Colonic mucosa (tissue), 4 donors: ENCODE data around the gene SARM1. TPM values are rescaled to one million over a fixed set of nuclear protein-coding genes. Genes with fewer than 3 reads are reported as not detected.

Experiments
- DNase-seq: peaks from one replicate; pipeline ENCODE4 v3.0.0-alpha.2; 2020
- H3K27ac ChIP-seq: fragments of 200-600 bp; one replicate; pipeline ENCODE4 v1.8.0; 2021
- H3K27me3 ChIP-seq: fragments of 200-600 bp; one replicate; pipeline ENCODE4 v1.8.0; 2021
- H3K36me3 ChIP-seq: fragments of 200-600 bp; one replicate; pipeline ENCODE4 v1.8.0; 2021
- H3K4me1 ChIP-seq: fragments of 200-600 bp; one replicate; pipeline ENCODE4 v1.8.0; 2021; ENCODE audit warnings: mild to moderate bottlenecking
- H3K4me3 ChIP-seq: fragments of 200-600 bp; one replicate; pipeline ENCODE4 v1.8.0; 2021
- H3K9ac ChIP-seq, 2 donors: one replicate each; pipeline ENCODE4 v1.7.0; 2013; ENCODE audit warnings: control low read depth in 2 of 2, low read depth in 2 of 2, low read length in 2 of 2
- H3K9me3 ChIP-seq: fragments of 200-600 bp; one replicate; pipeline ENCODE4 v1.8.0; 2021
- intact Hi-C: fragments of 100-400 bp; cut with DNase I; formaldehyde crosslinking; loops from one replicate; pipeline ENCODE4 v1.14.1; 2022
- total RNA-seq, 2 donors: library from RNA; stranded (reverse); fragmentation: NEBNext Ultra II Directional in 1 of 2; extraction: Animal tissue kit (Norgen Biotek cat#: 25700) in 1 of 2; gene quantifications; one replicate each; pipeline ENCODE4 v1.2.1, GENCODE V29; 2021
- TF ChIP-seq, protein P1 (sequence below): fragments of 200-600 bp; IDR thresholded peaks from one replicate; pipeline ENCODE4 v1.8.0; 2022; ENCODE audit warnings: antibody characterized with exemption, mild to moderate bottlenecking
- donor health status: healthy.
- donor health status: DM: no; HTN: no; CAD: no.
- donor health status: DM: no; HTN: no; CAD: no.

The SARM1 gene
- total RNA-seq, 2 donors from 2014 or later: 7.7 to 10.8 TPM

DNA sequence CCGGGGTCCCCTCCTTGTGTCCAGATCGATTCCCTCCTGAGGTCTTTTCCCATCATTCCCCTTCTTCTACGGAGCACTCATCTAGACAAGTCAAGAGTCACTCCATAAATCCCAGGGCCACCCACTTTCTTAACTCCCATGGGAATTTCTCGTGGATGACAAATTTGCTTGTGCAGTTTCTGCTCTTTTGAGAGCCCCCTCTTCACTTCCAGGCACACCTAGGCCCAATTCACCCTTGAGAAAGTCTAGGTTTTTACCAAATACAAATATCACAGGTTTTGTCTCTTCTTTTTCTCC is 13.6 kb upstream of the SARM1 start:
- peak overlapping the region; percentile 76 for H3K27ac ChIP-seq
- peaks cover 16% of the 10 kb centered on the region for H3K36me3 ChIP-seq
- intact Hi-C loops: no loop called here

DNA sequence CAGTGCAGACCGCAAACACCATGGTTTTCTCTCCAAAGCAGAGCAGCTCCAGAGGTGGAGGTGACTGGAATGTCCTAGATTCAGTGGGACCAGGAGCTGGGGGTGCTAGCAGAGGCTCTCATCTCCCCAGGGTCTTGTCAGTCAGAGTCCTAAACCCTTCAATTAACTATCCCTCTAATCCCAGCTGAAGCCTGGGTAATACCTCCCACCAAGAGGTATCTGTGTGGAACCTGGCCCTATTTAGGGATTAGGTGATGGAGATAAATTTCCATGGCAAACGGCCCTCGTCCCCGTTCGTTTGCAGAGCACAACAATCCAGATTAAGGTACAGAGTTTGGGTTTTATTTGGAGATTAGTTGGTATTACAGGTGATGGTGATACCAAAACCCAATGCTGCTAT is 8.3 kb upstream of the SARM1 start:
- H3K36me3 ChIP-seq: peaks cover 11% of the 10 kb centered on the region
- no peaks in the 10 kb centered on the region for H3K27me3 ChIP-seq
- intact Hi-C loops: no loop called here
- H3K9ac ChIP-seq: no peak overlapping the region
- no peak overlapping the region for H3K4me3 ChIP-seq
- DNase-seq: no peak
- peaks cover 6% of the 10 kb centered on the region for H3K4me1 ChIP-seq
- TF ChIP-seq, protein P1, sequence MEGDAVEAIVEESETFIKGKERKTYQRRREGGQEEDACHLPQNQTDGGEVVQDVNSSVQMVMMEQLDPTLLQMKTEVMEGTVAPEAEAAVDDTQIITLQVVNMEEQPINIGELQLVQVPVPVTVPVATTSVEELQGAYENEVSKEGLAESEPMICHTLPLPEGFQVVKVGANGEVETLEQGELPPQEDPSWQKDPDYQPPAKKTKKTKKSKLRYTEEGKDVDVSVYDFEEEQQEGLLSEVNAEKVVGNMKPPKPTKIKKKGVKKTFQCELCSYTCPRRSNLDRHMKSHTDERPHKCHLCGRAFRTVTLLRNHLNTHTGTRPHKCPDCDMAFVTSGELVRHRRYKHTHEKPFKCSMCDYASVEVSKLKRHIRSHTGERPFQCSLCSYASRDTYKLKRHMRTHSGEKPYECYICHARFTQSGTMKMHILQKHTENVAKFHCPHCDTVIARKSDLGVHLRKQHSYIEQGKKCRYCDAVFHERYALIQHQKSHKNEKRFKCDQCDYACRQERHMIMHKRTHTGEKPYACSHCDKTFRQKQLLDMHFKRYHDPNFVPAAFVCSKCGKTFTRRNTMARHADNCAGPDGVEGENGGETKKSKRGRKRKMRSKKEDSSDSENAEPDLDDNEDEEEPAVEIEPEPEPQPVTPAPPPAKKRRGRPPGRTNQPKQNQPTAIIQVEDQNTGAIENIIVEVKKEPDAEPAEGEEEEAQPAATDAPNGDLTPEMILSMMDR: no peak
- no peaks in the 10 kb centered on the region for H3K9me3 ChIP-seq
- no peak overlapping the region for H3K27ac ChIP-seq

More for the DNA sequence above, 13.6 kb upstream of the SARM1 start:
- no peak for DNase-seq
- peak overlapping the region; percentile 74 to 86 for H3K9ac ChIP-seq
- H3K4me1 ChIP-seq: peaks cover 7% of the 10 kb centered on the region
- TF ChIP-seq, protein P1: no peak
- H3K4me3 ChIP-seq: peak overlapping the region; percentile 99
- no peaks in the 10 kb centered on the region for H3K9me3 ChIP-seq
- no peaks in the 10 kb centered on the region for H3K27me3 ChIP-seq

DNA sequence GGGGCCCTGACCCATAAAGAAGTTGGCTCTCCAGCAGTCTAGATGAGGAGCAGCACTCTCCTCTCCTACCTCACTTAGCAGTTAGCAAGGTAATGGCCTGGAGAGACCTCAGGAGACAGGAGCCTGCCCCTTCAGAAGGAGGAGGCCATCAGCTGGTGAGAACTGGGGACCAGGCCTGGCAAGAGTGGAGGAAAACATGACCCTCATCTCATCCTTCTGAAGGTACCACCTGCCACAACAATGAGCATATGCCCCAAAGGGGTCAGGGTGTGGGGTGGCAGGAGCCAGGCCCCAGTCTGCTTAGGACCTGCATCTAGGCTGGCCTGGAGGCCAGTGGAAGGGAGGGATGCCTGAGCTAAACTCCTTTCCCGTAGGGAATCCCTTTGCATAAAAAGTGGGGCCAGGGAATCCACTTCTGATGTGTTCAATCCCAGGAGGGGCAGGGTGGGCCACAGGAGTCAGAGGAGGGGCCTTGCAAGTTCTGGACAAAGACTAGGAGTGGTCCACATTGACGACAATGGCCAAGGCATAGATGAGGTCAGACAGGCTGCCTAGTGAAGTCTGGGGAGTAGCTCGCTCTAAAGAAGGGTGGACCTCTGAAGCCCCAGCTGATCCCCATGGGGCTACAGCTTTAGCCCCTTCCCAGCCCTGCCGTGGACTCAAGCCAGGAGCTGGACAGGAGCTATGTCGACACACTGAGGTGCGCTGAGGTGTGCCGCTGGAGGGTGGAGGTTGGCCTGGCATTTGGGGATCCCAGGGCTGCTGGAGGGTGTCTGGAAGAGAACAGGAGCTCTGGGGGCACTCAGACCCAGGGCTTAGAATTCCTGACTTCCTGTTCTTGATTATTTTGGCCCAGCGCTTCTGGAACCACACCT is 7.5 kb upstream of the SARM1 start:
- TF ChIP-seq, protein P1: no peak
- Histone ChIP-seq H3K27ac (no peak overlapping the region), H3K9ac (no peak overlapping the region), H3K4me1 (no peaks in the 10 kb centered on the region), H3K27me3 (no peaks in the 10 kb centered on the region), H3K36me3 (peaks cover 11% of the 10 kb centered on the region), H3K4me3 (no peak overlapping the region), H3K9me3 (no peaks in the 10 kb centered on the region)
- no peak for DNase-seq
- intact Hi-C loops: no loop called here

DNA sequence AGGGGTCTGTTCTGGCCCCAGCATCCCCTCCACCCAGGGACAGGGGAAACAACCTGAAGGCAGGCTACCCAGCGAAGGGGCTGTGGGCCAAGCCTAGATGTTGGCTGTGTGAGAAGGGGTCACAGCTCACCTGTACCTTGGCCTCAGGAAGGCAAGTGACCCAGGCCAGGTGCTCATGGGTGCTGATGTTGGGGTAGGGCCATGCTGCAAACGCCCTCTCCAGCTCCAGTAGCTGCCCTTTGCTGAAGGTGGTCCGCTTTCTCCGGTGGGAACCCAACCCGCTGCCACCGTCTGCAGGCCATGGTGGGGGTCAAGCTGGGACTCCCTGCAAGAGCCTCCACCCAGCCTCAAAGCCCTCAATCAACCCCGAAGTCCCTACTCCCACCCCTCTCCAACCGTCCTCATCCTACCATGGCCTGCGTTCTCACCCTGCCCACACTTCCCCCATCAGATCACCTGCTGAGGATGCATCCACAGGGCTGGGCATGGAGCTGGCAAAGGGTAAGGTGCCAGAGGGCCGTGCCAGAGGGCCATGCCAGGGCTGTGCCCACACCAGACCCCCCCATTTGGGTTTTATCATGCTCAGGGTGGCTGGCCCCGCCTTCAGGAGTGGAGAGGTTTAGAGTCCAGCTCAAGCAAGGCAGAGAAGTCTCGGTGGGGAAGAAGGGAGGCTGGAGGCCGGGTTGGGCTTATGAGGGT is 6.7 kb upstream of the SARM1 start, which contains the start of gene SEBOX:
Gene SEBOX, minus strand, starts transcription at position 535 of the 699 bp plus-strand sequence. Its CDS starts 48 bp downstream, at position 487.
- Histone ChIP-seq H3K4me1 (no peaks in the 10 kb centered on the region), H3K36me3 (peaks cover 11% of the 10 kb centered on the region), H3K27me3 (no peaks in the 10 kb centered on the region), H3K9me3 (no peaks in the 10 kb centered on the region), H3K4me3 (no peak within 1 kb of the TSS), H3K27ac (no peak within 1 kb of the TSS), H3K9ac (no peak within 1 kb of the TSS)
- intact Hi-C loops: no loop called here
- TF ChIP-seq, protein P1: no peak
- no peak for DNase-seq

DNA sequence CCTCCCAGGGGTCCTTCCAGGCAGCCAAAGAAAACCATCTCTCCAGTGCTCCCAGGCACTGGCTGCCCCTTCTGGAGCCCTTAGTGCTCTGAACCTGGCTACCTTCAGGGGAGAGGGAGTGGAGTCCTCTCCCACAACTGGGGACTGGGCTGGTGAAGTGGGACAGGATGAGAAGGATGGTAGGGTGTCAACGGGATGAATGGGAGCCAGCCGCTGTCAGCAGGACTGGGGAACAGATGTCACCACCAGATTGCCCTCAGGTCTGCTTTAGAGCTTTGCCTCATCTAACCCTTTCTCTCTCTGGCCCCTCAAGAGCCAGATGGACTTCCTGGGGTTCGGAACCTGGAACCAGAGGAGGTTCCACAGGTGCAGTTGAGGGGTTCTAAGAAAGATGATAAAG is 6.0 kb upstream of the SARM1 start:
- H3K27ac ChIP-seq: no peak overlapping the region
- DNase-seq: no peak
- no peaks in the 10 kb centered on the region for H3K9me3 ChIP-seq
- no peak overlapping the region for H3K4me3 ChIP-seq
- no peak overlapping the region for H3K9ac ChIP-seq
- H3K36me3 ChIP-seq: peaks cover 11% of the 10 kb centered on the region
- TF ChIP-seq, protein P1: no peak
- no peaks in the 10 kb centered on the region for H3K4me1 ChIP-seq
- H3K27me3 ChIP-seq: no peaks in the 10 kb centered on the region
- intact Hi-C loops: no loop called here
